Left lung (tissue), 10 donors: ENCODE measurements around the gene SNTG2. TPM values are rescaled to one million over a fixed set of nuclear protein-coding genes. Genes with fewer than 3 reads are reported as not detected.

Experiments used
- ATAC-seq: fragments of 200-7000 bp; cut with Tn5 transposase; one replicate; pipeline ENCODE4 v1.9.1; 2020; ENCODE audit warnings: moderate library complexity
- DNase-seq, 4 donors: peaks; one replicate each; pipeline ENCODE4 v3.0.0-alpha.2; 2013 to 2020
- H3K27ac ChIP-seq, 2 donors: fragments of 200-600 bp; sonication (generic) in 1 of 2; one replicate each; pipeline versions ENCODE4 v1.5.0 to v1.8.0; 2020 to 2021
- H3K27me3 ChIP-seq, 2 donors: fragments of 200-600 bp; sonication (generic) in 1 of 2; one replicate each; pipeline versions ENCODE4 v1.5.0 to v1.8.0; 2020 to 2021
- H3K36me3 ChIP-seq, 2 donors: fragments of 200-600 bp; sonication (generic) in 1 of 2; one replicate each; pipeline versions ENCODE4 v1.5.0 to v1.8.0; 2020 to 2021
- H3K4me1 ChIP-seq, 2 donors: fragments of 200-600 bp; one replicate each; pipeline ENCODE4 v1.8.0; 2021
- H3K4me3 ChIP-seq, 2 donors: fragments of 200-600 bp; sonication (generic) in 1 of 2; one replicate each; pipeline versions ENCODE4 v1.5.0 to v1.8.0; 2020 to 2021; ENCODE audit warnings: mild to moderate bottlenecking in 1 of 2
- H3K9me3 ChIP-seq, 2 donors: fragments of 200-600 bp; sonication (generic) in 1 of 2; one replicate each; pipeline versions ENCODE4 v1.5.0 to v1.8.0; 2020 to 2021
- CTCF ChIP-seq, 2 donors: fragments of 200-600 bp; sonication (generic) in 1 of 2; IDR thresholded peaks; one replicate each; pipeline versions ENCODE4 v1.5.0 to v1.8.0; 2021; ENCODE audit warnings: antibody characterized with exemption in 2 of 2
- intact Hi-C, 2 donors: fragments of 100-400 bp; cut with DNase I; formaldehyde crosslinking; loops; one replicate each; pipeline versions ENCODE4 v1.11.2 to v1.14.2; 2022
- polyA plus RNA-seq, 6 donors: library from polyadenylated mRNA; unstranded; fragments of 120-200 nt; gene quantifications; one replicate each; pipeline ENCODE4 v1.2.1, GENCODE V29; 2013; ENCODE audit not compliant: insufficient read length in 6 of 6
- total RNA-seq, 2 donors: library from RNA; stranded (reverse); fragmentation: NEBNext Ultra II Directional; extraction: Animal tissue kit (Norgen Biotek cat#: 25700); gene quantifications; one replicate each; pipeline ENCODE4 v1.2.1, GENCODE V29; 2021
- donor health status: DM: no; HTN: yes; CAD: no.
- donor health status: DM: no; HTN: no; CAD: no.

Gene SNTG2
- total and polyA plus RNA-seq, 8 donors, result 0.24 to 3.2 (median 0.64) TPM

- Histone ChIP-seq H3K4me1 (no peaks in the 10 kb centered on the region), H3K9me3 (no peaks in the 10 kb centered on the region), H3K27ac (no peak overlapping the region), H3K27me3 (peaks cover 0 to 6% of the 10 kb centered on the region in 2 donors), H3K36me3 (no peaks in the 10 kb centered on the region), H3K4me3 (no peak overlapping the region)
- no peak for DNase-seq
- intact Hi-C loops, result no loop called here
- no peak for ATAC-seq
- no peak for TF ChIP-seq CTCF (IDR thresholded peaks at IDR 0.05)
These were observed 417.0 kb downstream of the SNTG2 start for GRCh38 chr2:1367601-1368000.

- no peaks in the 10 kb centered on the region for H3K36me3 ChIP-seq
- no peaks in the 10 kb centered on the region for H3K9me3 ChIP-seq
- H3K4me1 ChIP-seq, result no peaks in the 10 kb centered on the region
- DNase-seq, result no peak
- H3K27ac ChIP-seq, result no peak overlapping the region
- H3K4me3 ChIP-seq, result no peak overlapping the region
- intact Hi-C loops, result no loop called here
- ATAC-seq, result no peak
- no peak for TF ChIP-seq CTCF (IDR thresholded peaks at IDR 0.05)
- H3K27me3 ChIP-seq, result peaks cover 0 to 6% of the 10 kb centered on the region in 2 donors
These were observed 419.3 kb downstream of the SNTG2 start for GRCh38 chr2:1369905-1370304.

- H3K27ac ChIP-seq, result no peak overlapping the region
- intact Hi-C loops, result no loop called here
- no peak overlapping the region for H3K4me3 ChIP-seq
- no peaks in the 10 kb centered on the region for H3K4me1 ChIP-seq
- no peak for DNase-seq
- H3K36me3 ChIP-seq, result no peaks in the 10 kb centered on the region
- H3K27me3 ChIP-seq, result peaks cover 0 to 6% of the 10 kb centered on the region in 2 donors
- no peak for ATAC-seq
- no peak for TF ChIP-seq CTCF (IDR thresholded peaks at IDR 0.05)
- H3K9me3 ChIP-seq, result no peaks in the 10 kb centered on the region
These were observed 419.8 kb downstream of the SNTG2 start for GRCh38 chr2:1370461-1370860.

- Histone ChIP-seq H3K4me3 (no peak overlapping the region), H3K36me3 (no peaks in the 10 kb centered on the region), H3K27me3 (peaks cover 0 to 6% of the 10 kb centered on the region in 2 donors), H3K27ac (no peak overlapping the region), H3K4me1 (no peaks in the 10 kb centered on the region), H3K9me3 (no peaks in the 10 kb centered on the region)
- TF ChIP-seq CTCF (IDR thresholded peaks at IDR 0.05), result no peak
- DNase-seq (no peak), ATAC-seq (no peak)
- intact Hi-C loops, result no loop called here
These were observed 420.4 kb downstream of the SNTG2 start for GRCh38 chr2:1371082-1371481.

- H3K9me3 ChIP-seq, result no peaks in the 10 kb centered on the region
- H3K27ac ChIP-seq, result no peak overlapping the region
- intact Hi-C loops, result no loop called here
- DNase-seq (no peak), ATAC-seq (no peak)
- TF ChIP-seq CTCF (IDR thresholded peaks at IDR 0.05), result no peak
- no peaks in the 10 kb centered on the region for H3K36me3 ChIP-seq
- peaks cover 0 to 6% of the 10 kb centered on the region in 2 donors for H3K27me3 ChIP-seq
- no peak overlapping the region for H3K4me3 ChIP-seq
- no peaks in the 10 kb centered on the region for H3K4me1 ChIP-seq
These were observed 423.2 kb downstream of the SNTG2 start for GRCh38 chr2:1373830-1374229.
